OCI-LY7 (cell line): ENCODE measurements around the gene ASB10.

Experiments used
- EZH2phosphoT487 ChIP-seq: fragments of 200-600 bp; sonication (generic); IDR thresholded peaks from 2 replicates; pipeline ENCODE4 v1.6.1; 2018; ENCODE audit warnings: low read depth, borderline replicate concordance, mild to moderate bottlenecking, mixed run types, antibody characterized with exemption, low read length, moderate library complexity, mixed read lengths
- TF ChIP-seq, protein P1 (sequence below): fragments of 200-600 bp; sonication (generic); conservative IDR thresholded peaks from 2 replicates; pipeline ENCODE4 v1.5.1; 2014; ENCODE audit warnings: mild to moderate bottlenecking, antibody characterized with exemption, low read length, moderate library complexity, mixed read lengths

DNA sequence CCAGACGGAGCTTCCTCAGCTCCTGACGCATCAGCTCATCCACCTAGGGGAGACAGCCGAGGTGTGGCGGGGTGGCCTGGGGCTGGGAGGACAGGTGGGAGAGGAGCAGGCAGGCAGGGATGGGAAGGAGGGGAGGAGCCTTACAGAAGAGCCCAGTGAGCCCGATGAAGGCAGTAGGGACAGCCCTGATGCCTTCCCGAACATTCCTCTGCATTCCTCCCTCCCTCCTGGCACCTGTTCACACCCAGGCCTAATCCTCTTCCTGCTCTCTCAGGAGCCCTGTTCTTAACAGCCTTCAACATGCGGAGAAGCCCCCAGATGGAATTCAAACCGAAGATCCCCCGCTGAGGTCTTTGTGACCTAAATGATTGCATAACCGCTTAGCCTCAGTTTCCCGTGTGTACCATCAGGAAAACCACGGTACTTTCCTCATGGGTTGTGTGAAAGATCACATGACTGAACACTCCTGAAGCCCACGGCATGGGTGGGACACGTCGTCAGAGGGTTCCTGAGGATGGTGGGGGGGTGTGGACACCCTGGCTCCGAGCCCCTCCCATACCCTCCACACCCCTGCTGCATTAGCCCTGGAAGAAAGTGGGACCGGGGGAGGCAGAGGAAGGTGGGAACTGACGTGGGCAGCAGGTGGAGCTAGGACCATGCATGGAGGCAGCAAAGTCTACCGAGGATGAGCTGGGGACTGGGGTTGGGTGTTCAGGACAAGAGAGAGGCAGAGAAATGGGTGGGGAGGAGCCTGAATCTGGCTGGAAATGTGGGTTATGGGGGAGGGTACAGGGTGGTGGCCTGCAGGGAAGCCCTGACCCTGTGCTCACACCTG, 8.8 kb upstream of the ASB10 start:
- TF ChIP-seq, protein P1, sequence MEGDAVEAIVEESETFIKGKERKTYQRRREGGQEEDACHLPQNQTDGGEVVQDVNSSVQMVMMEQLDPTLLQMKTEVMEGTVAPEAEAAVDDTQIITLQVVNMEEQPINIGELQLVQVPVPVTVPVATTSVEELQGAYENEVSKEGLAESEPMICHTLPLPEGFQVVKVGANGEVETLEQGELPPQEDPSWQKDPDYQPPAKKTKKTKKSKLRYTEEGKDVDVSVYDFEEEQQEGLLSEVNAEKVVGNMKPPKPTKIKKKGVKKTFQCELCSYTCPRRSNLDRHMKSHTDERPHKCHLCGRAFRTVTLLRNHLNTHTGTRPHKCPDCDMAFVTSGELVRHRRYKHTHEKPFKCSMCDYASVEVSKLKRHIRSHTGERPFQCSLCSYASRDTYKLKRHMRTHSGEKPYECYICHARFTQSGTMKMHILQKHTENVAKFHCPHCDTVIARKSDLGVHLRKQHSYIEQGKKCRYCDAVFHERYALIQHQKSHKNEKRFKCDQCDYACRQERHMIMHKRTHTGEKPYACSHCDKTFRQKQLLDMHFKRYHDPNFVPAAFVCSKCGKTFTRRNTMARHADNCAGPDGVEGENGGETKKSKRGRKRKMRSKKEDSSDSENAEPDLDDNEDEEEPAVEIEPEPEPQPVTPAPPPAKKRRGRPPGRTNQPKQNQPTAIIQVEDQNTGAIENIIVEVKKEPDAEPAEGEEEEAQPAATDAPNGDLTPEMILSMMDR, result no peak
- TF ChIP-seq EZH2phosphoT487, result no peak
